Stimulated activated naive CD8-positive, alpha-beta T cell treated with anti-CD3 and anti-CD28 coated beads, Interleukin-15, Interleukin-2, amounts not matched to agents 100 U/mL and 50 U/mL, for 24 hours (primary cell): ENCODE results near the gene CCDC6.
"Not testable (repeated sequence)": the region's sequence is repeated elsewhere in the genome, so short reads cannot be mapped to it uniquely, and the experiment has no call there.

Source experiments
- ATAC-seq: fragments of 150-1000 bp; cut with Tn5 transposase; one replicate; pipeline ENCODE4 v1.10.0; 2021
- DNase-seq: peaks from one replicate; pipeline ENCODE4 v3.0.0; 2021

Gene CCDC6

DNA sequence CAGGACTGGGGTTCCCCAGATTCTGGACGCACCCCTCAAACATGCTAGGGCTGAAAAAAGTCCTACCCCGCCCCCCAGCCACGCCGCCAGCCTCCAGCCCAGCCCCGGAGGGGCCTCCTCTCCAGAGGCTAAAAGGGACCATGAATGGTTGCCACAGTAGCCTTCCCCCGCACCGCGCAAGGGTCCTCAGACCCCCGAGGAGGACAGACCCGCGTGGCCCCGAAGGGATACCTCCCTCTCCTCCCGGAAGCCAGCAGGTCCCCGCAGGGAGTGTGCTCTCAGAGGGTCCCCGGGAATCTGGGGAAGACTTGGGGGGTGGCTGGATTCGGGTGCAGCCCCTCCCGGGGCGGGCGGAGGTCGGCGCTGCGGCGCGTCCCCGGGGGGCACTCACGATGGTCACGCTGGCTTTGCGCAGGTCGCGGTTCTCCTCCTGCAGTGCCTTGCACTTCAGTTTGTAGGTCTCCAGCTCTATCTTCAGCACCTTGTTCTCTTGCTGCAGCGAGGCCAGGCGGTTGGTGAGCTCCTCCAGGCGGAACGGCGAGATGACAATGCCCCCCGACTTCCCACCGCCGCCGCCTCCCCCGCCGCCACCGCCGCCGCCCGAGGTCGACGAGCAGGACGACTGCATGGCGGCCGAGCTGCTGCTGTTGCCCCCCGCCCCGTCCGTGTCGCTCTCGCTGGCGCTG, 482 bp downstream of the CCDC6 start:
- DNase-seq = peak; percentile 46

DNA sequence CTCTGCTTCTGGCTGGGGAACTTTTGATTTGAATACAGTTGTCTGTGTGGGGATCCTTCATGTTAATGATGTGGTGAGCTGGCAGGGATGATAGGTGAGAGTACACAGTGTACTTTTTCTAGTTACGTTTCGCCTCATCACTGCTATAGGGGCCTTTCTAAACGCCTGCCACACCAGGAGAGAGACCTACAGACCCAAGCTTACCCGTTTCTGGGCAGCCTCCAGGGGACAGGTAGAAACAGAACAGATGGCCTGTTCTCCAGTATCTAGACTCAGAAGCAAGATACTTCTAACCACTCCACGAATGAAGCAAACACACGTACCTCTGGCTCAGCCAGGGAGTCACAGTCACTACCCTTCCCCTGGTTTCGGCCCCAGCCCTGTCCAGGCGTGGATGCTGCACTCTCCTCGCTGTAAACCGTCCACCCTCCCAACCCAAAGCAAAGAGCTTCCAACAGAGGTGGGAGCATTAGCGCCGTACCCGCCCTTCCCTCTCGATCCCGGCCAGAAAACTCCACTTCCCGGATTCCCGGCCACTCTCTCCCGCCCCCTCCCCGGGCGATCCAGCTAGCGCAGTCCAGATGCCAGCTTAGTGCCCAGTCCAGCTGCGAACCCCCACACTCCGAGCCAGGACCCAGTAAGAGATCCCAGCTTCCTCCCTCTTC, 1.2 kb downstream of the CCDC6 start:
- peak; percentile 63 for ATAC-seq
- peak; percentile 56 for DNase-seq

More for the DNA sequence above, 482 bp downstream of the CCDC6 start:
- no peak for ATAC-seq

DNA sequence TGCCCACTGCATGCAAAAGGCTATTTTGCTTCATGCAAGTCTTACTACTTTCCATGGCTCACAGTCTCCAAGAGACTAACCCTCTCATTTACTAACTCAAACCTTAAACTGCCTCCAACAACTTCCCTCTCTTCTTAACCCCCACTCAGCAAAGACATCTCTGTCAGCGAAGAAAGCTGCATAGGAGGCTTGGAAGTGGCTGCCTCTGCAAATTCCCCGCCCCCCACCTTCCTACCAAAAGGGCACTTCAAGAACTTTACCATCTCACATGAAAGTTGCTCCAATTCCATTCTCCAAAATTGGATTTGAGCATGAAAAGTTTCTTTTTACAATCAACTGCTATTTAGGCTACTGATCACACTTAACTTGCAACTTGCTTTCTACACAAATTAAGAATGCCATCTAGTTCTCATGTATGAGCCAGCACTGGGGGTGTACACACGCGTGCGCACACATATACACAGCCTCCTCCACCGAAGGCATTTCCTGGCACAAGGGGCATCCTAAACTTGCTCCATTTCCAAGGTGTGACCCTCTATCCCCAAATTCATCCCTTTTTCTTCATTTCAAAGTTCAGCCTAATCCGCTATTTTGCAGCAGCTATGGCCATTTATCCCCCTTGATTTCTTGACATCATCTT, 1.8 kb downstream of the CCDC6 start:
- no peak for DNase-seq
- no peak for ATAC-seq

DNA sequence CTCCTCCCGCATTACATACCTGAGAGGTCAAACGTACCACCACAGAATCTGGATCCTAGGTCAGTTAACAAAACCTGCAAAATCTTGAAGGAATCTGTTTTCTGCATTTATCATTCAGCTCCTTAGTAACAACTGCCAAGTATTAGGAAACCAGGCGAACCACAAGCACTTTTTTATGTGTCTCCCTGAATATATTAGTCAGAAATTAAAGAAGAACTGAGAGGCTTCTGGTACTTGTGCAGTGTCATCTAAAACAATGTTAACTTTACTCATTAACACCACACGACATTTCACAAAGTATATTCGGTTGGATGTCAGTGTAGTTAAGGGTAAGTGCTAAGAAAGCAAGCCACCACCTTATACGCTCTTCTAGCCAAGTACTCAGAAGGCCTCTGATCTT, 2.5 kb downstream of the CCDC6 start:
- ATAC-seq (no peak), DNase-seq (no peak)

DNA sequence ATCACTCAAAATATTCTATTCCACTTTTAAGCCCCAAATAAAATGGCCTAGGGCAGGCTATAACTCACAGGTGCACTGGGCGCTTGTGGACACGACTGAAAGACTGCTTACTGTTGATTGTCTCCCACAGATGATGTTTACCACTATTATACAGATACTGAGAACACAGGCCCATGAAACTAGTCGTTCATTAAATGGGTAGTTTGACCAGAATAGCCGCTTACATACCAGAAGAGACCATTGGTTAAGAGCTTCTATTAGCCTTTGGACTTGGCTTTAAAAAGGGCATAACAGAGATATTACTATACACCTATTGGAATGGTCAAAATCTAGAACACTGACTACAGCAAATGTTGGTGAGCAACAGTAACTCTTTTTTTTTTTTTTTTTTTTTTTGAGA, 4.3 kb downstream of the CCDC6 start:
- DNase-seq = no peak
- no peak for ATAC-seq

DNA sequence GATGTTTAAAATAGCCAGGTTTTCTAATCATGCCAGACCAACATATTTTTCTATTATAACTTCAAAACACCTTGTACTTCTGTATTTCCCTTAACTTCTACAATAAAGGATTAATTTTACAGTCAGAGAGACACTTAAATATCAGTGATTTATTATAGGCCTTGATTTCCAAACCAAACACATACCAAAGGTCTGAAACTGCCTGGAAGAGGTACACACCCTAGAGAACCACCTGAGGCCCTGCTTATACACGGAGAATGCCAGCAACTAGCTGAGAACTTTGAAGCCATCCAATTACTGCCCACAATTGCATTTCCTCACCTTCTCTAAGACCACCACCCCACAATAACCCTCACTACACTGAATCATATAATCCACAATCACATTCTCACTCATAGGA, 4.9 kb downstream of the CCDC6 start:
- DNase-seq (no peak), ATAC-seq (no peak)

DNA sequence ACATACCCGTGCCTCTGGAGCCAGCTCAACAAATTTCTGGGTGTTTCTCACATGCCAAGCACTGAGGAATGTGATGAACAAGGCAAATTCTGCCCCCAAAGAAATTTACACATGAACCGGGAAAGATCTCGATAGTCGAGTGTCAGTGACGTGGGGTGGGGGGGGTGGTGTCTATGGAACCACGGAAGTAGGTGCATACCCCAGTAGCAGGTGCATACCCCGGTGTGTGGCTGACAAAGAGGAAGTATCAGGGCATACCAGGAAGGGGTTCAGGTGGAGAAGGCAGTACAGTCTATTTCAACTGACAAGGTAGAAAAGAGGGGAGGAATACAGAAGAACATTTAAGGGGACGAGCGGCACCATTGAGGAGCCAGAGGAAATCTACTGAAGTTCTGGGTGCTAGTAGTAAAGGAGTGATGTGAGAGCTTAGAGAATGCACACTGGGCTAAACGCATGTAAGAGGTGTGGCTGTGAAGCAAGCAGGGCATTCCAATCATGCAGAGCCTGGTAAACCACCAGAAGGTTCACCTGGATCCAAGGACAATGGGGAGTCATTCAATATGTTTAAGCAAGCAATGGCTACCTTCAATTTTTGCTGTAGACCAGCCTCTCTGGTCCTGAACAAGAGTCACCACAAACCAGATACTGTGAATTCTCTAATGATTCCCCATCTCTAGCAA, 6.2 kb downstream of the CCDC6 start:
- ATAC-seq (no peak), DNase-seq (no peak)

DNA sequence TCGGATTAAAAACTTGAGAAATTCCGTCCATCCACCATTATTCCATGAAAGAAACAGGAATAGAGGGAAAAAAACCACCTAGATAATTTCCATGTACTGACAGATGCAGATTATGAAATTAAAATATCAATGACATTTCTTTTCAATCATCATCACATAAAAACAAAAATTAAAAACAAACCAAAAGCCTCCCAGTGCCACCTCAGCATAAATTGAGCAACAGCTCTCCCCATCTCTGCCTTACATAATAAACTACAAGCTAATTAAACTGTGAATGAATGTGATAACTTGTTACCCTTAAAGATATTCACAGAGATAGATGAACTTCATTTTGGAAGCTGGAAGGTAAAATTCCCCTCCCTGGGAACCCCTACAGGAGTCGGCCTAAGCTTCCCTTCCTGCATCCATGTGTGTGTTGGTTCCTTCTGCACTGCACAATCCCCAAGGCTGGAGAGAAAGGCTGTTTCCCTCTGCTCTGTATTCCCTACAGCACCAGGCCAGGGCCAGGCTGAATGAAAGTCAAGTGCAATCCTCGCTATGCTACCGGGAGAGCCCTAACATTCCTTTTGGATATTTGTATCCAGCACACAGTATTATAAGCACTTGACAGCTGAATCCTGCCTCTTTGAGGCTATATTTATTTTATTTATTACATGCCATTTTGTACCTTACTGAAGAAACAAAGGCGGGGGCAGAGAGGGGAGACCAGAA, 8.1 kb downstream of the CCDC6 start:
- ATAC-seq (no peak), DNase-seq (no peak)

DNA sequence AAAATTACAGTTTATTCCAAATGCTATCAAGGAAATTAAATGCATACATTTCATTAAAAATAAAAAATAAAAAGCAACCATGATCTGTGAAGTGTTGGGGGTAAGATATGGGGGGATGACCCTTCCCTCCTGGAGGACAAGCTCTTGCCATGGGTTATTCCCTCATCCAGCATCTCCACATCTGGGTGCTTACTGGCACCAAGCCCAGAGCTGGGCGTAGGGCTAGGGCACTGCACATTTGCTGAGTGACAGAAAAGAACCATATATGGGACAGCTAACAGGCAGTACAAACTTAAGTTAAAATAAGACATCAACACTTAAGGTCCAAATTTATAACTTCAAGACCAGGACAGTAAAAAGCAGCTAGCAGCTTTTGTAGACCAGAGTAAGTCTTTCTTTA, 10.2 kb downstream of the CCDC6 start:
- ATAC-seq (no peak), DNase-seq (no peak)

DNA sequence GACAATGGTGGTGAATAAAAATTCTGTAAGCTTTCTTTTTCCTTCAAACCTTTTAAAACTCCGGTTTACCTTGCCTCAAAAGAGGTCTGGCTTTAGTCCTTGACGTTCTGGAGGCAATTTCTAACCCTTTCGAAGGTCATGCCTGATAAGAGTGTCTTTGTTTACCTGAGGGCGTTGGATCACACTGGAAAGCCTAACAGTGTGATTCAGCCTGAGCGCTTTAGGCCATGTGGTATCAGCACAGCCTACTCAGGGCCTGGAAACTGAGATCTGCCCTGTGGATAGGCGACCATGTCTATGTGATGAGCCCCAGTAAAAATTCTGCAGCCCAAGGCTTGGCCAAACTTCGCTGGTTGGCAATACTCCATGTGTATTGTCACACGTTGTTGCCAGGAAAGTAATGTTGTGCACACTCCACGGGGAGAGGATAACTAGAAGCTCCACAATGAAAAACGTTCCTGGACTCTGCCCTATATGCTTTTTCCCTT, 10.7 kb downstream of the CCDC6 start:
- DNase-seq (no peak), ATAC-seq (no peak)

DNA sequence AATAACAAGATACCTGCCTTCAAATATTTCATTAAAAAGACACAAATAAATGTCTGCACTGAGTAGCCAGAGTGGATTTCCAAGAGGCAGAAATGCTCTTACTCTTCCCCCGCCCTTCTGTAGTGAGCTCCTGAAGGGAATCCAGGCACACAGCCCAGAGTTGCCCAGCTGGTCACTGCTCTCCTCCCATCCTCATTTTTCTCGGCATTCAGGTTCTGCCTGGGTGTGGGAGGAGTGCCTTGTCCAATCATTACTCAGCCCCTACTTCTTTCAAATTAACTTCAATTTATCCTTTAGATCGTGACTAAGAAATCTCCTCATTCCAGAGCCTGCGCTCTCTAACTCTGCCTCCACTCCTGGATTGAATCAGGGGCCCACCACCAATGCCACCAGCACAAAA, 12.2 kb downstream of the CCDC6 start:
- DNase-seq = no peak
- ATAC-seq = no peak

DNA sequence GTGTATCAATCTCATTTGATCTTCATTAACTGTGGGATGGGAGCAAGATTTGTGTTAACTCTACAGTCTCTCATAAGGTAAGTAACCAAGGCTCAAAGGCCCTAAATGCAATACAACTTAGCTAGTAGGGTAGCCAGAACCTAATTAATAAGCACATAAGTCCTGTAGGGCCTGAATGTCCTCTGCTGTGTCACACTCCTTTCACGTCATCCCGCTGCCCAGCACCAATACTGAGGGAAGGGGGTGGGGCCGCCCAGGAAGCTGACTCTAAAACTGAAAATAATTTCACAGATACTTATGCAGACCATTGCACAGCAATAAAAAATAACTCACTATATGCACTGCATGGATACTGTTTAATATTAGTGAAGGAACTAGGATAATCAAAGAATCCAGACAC, 13.7 kb downstream of the CCDC6 start:
- ATAC-seq (no peak), DNase-seq (no peak)

DNA sequence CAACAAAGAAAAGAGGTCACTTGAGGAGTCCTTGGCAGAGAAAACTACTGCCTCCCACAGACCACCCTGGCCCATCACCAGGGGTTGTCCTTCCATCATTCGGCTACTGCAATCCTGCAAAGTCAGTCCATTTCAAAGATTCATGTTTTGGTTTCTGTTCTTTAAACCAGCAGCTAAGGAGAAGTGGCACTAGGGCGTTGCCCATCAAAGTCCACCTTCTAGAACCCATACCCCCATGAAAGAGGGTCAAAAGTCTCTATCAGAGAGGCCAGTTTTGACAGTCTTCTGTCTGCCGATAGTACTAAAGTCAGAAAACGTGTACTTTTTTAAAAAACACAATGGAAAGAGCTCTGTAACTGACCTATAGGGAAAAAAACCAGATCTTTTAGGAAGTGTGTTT, 14.4 kb downstream of the CCDC6 start:
- DNase-seq = no peak
- no peak for ATAC-seq

DNA sequence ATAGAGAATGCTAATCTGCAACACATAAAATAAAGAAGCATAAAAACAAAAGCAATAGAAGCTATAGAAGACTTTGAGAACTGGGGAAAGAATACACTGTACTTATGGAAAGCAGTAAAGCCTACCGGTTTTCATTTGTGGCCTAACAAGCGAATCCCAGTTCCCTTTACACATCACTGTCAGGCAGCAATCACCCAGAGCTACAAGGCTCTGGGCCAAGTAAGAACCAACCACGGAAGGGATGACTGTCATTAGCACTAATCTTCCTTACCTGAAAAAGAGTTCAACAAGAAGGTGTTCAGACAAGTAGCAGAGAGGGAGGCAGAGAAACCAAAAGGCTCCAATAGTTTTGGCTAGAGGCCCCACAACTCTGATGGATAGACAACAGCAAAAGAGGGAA, 15.0 kb downstream of the CCDC6 start:
- ATAC-seq (no peak), DNase-seq (no peak)

DNA sequence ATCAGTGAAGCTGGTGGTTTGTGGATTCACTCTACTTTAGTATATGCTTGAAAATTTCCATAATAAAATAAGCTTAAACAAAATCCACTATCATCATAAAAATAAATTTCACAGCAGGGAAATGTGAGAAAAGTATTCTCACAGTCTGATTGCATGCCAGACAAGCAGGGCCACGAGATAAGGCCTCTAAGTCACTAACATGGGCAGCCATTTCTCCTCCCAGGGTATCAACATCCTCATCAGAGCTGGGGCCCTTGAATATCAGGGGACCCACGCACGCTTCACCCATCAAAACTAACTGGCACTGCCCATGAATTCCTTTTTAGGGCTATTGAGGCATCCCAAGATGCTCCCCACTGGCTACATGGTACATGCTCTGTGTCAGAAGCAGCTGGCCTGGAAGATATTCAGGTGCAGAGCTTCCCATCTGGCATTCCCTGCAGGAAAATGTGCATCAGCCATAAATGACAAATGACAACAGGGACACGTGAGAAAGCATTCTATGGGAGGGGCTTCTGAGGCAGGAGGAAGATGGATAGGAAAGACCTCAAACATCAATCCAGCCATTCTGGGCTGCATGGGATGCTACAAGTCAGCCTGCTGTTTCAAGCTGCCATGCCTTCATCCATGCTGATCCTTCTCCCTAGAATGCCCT, 17.4 kb downstream of the CCDC6 start:
- ATAC-seq (no peak), DNase-seq (no peak)

DNA sequence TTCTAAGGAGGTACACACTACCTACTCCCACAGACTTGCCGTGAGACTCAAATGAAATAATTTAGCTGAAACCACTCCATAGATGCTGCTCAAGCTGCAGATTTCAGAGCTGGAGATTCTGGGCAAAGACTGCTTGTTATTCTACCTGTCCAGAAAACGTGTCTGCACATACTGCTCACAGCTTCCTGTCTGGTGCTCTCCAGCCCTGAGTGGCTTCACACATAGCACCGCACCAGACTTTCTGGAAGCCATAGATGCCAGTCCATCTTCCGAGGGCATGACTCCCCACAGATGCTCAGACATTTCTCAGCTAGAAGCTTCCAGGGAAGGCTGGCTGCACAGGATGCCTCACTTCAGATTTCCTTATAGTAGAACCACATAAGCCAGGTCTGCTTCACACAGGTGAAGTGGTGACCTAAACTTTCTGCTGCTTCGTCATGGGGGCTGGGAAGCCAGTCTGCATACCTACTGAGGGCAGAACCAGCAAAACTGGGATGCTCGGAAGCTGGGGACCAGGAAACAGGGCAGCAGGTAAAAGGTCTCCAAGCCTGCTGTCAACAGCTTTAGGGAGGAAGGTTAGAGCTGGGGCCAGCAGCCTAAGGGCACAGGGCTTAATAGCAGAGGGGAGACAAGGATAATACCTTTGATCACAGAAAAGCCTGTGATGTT, 18.2 kb downstream of the CCDC6 start:
- ATAC-seq = no peak
- DNase-seq = no peak

DNA sequence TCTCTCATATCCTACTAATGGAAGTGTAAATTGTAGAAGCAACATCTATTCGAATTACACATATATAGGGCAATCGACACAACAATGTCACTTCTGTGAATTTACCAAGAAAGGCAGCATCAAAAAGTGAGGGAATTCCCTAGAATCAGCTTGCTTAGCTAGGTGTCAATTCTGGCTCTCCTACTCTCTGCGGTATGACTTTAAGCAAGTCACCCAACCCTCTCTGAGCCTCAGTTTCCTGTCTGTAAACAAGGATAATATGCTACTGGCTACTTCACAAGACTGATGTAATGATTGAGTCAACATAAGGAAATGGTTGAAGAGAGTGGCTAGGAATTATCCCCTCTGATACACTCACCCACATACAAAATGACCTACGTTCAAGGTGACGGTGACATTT, 19.4 kb downstream of the CCDC6 start:
- no peak for DNase-seq
- peak; percentile 80 for ATAC-seq

DNA sequence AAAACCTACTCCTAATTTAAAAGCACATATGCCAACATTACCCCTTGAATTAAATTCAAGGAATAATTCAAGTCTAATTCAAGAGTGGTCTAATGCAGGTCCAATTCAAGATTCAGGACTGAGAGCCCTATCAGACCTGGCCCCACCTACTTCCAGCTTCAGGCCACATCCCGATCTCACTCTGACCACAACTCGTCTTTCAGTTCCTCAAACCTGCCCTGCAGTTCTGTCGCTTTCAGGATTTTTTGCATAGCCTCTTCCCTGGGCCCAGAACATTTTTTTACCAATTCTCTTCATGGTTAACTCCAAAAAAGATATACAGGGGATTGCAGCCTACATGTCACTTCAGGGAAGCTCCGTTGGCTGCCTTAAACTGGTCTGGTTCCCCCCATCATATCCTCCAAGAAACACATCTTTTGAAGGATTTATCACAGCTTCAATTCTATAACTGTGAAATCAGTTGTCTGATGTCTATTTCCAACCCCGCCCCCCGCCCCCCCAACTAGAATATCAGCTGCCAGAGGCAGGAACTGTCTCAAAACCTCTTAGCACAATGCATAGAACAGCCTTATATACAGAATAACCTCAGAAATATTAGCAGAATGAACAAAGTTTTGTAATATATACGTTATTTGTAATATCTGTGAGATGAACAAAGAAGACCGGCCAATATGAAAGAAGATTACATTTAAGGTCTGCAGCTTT, 20.8 kb downstream of the CCDC6 start:
- ATAC-seq (no peak), DNase-seq (peak; percentile 34)

DNA sequence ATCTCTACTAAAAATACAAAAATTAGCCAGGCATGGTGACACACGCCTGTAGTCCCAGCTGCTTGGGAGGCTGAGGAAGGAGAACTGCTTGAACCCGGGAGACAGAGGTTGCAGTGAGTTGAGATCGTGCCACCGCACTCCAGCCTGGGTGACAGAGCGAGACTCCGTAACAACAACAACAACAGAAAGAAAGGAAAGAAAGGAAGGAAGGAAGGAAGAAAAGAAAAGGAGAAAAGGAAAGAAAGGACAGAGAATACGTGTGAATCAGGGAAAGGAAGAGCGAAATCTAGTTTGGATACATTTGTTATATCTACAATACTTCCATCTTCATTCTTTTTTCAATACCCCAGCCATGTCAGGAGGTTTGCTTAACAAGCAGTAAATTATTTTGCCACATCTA, 21.5 kb downstream of the CCDC6 start:
- ATAC-seq, DNase-seq: not testable (repeated sequence)

DNA sequence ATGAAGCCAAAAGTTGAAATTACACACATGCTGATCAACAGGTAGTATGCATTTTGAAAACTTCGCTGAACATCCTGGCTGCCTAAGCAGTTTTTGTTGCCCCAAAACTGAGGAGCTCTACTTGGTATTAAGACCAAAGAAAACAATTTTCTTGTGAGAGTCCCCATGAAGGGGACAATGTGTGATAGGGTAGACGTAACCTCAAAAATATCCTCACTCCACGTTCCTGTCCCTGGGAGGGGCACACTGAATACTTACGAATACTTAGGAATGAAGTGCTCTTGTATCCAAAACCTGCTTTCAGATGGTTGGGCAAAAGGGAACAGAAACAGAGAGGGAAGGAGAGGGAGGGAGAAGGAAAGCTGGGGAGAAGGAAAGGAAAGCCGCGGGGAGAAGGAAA, 24.7 kb downstream of the CCDC6 start:
- no peak for DNase-seq
- ATAC-seq = no peak
